H1 (cell line): ENCODE data around the gene LRRC45.

Experiments used
- CTCF ChIP-seq, 3 experiments: IDR thresholded peaks; 1 replicate in 2 of 3; 2 replicates in 1 of 3; pipeline versions ENCODE4 v1.5.1 to v1.6.1; 2011; ENCODE audit warnings: low read length in 3 of 3, mild to moderate bottlenecking in 3 of 3, inconsistent platforms in 2 of 3, low read depth in 1 of 3, moderate library complexity in 1 of 3; ENCODE audit not compliant: insufficient read depth in 1 of 3; ENCODE audit errors: control extremely low read depth in 1 of 3
- EP300 ChIP-seq, 2 experiments: IDR thresholded peaks; 1 replicate in 1 of 2; 2 replicates in 1 of 2; pipeline ENCODE4 v1.6.1; 2011 to 2012; ENCODE audit warnings: low read depth in 2 of 2, low read length in 2 of 2, mild to moderate bottlenecking in 2 of 2, borderline replicate concordance in 1 of 2, inconsistent platforms in 1 of 2, moderate library complexity in 1 of 2
- EZH2 ChIP-seq: fragments of 200-600 bp; sonication (generic); IDR thresholded peaks from 2 replicates; pipeline ENCODE4 v1.7.1; 2012; ENCODE audit warnings: low read depth, mild to moderate bottlenecking, moderate library complexity, low read length, inconsistent platforms; ENCODE audit not compliant: severe bottlenecking
- JUND ChIP-seq: IDR thresholded peaks from 2 replicates; pipeline ENCODE4 v1.6.1; 2011; ENCODE audit warnings: mild to moderate bottlenecking, improper control_type of control experiment, low read length
- POLR2A ChIP-seq, 2 experiments: IDR thresholded peaks; 1 replicate in 1 of 2; 2 replicates in 1 of 2; pipeline ENCODE4 v1.6.1; 2011; ENCODE audit warnings: low read depth in 2 of 2, low read length in 2 of 2, mild to moderate bottlenecking in 2 of 2; ENCODE audit errors: control extremely low read depth in 1 of 2
- SP1 ChIP-seq: IDR thresholded peaks from 2 replicates; pipeline ENCODE4 v1.6.1; 2011; ENCODE audit warnings: low read depth, low read length

DNA sequence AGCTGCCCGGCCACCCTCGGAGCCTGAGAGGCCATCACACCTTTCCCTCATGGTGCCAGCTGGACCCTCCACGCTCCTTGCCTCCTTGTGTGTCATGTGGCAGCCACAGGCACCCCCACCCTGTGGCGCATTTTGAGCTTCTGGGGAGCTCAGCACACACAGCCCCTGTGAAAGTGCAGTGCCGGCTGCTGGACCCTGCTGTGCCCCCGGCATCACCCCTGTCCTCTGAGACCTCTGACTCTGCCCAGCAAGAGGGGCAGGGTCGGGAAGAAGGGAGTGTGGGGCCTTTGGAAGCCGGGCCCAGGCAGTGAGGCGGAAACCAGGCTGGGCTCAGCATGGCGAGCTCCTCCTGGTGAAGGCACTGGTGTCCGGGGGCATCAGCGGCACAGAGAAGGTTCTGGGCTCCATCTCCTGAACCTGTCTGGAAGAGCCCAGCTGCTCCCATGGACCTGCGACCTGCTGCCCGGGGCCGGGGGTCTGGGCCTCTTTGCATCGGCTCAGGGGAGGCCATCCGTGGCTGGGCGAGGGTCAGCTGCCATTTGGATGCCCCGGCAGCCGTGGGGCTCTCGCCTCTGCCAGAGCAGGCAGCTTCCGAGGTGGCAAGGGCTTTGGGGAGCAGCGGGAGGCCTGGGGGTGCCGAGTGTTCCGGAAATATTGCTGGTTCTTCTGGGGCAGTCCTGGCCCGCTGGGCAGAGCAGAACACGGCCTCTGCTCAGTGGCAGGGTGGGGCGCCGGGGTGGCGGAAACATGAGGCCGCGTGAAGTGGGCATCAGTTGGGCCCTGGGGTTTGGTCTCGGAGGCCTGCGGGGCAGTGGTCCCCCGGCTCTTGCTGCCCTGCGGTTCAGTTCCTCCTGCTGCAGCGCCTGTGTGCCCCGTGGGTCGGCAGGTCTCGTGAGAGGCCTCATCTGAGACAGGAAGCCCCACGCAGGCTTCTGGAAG lies 18.3 kb upstream of the LRRC45 start:
- TF ChIP-seq CTCF (IDR thresholded peaks at IDR 0.05; ENCODE audit: control extremely low read depth in 1 of 3, insufficient read depth in 1 of 3, low read depth in 1 of 3, low read length in 3 of 3) (no peak), JUND (no peak), EP300 (IDR thresholded peaks at IDR 0.05; ENCODE audit: borderline replicate concordance in 1 of 2, low read depth in 2 of 2, low read length in 2 of 2) (no peak), POLR2A (IDR thresholded peaks at IDR 0.05; ENCODE audit: control extremely low read depth in 1 of 2, low read depth in 2 of 2, low read length in 2 of 2) (no peak), SP1 (no peak), EZH2 (no peak)
